Ascending aorta (tissue), 2 donors: ENCODE results near the gene TYW1. TPM values are rescaled to one million over a fixed set of nuclear protein-coding genes. Genes with fewer than 3 reads are reported as not detected.
"Not testable (repeated sequence)": the region's sequence is repeated elsewhere in the genome, so short reads cannot be mapped to it uniquely, and the experiment has no call there.

Experiments used
- DNase-seq, 2 donors: peaks; one replicate each; pipeline ENCODE4 v3.0.0-alpha.2; 2019; ENCODE audit warnings: low spot score in 2 of 2
- H3K27ac ChIP-seq, 2 donors: fragments of 200-600 bp; sonication (generic); one replicate each; pipeline ENCODE4 v1.5.1; 2016 to 2017; ENCODE audit warnings: mild to moderate bottlenecking in 1 of 2
- H3K27me3 ChIP-seq: fragments of 200-600 bp; sonication (generic); one replicate; pipeline ENCODE4 v1.5.1; 2017
- H3K36me3 ChIP-seq, 2 donors: fragments of 200-600 bp; sonication (generic); one replicate each; pipeline ENCODE4 v1.5.1; 2016
- H3K4me1 ChIP-seq, 2 donors: fragments of 200-600 bp; sonication (generic); one replicate each; pipeline ENCODE4 v1.5.1; 2016 to 2017; ENCODE audit warnings: mild to moderate bottlenecking in 1 of 2
- H3K4me3 ChIP-seq, 2 donors: fragments of 200-600 bp; sonication (generic); one replicate each; pipeline ENCODE4 v1.5.1; 2016 to 2017; ENCODE audit warnings: mild to moderate bottlenecking in 1 of 2
- H3K9me3 ChIP-seq, 2 donors: fragments of 200-600 bp; sonication (generic); one replicate each; pipeline ENCODE4 v1.5.1; 2016
- intact Hi-C: fragments of 100-400 bp; cut with DNase I; formaldehyde crosslinking; loops from one replicate; pipeline ENCODE4 v1.15.1; 2023
- total RNA-seq: library from RNA; depleted of rRNA; stranded (reverse); fragments of >200 nt; gene quantifications from one replicate; pipeline ENCODE4 v1.1.0, GENCODE V29; 2016
- TF ChIP-seq, protein P1 (sequence below), 3 experiments: fragments of 200-600 bp in 2 of 3; fragments of 450-650 bp in 1 of 3; sonication (generic) in 2 of 3; IDR thresholded peaks; one replicate each; pipeline ENCODE4 v1.5.1; 2016 to 2019; ENCODE audit warnings: antibody characterized with exemption in 3 of 3, mild to moderate bottlenecking in 1 of 3, moderate library complexity in 1 of 3

The TYW1 gene
- total RNA-seq, 1 donor from 2014 or later: 2.1 TPM

DNA sequence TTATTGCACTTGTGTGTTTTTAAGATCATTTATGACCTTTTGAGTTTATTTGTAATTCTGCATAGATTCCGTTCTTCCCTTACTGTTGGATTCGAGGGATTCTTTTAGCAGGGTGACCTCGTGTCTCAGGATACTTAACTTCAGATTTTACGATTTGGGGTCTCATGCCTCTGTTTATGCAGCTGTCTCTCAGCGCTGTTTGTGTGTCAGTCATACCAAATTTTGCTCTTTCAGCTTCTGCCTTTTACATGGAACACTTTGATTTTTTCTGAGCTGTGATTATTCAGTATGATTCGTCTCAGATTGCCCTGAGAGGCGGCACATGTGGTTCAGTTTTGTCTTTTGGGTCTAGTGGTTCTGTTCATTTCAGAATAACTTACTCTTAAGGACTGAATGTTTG, 236.9 kb downstream of the TYW1 start:
- H3K4me3 ChIP-seq, H3K27me3 ChIP-seq, H3K9me3 ChIP-seq, intact Hi-C loops, DNase-seq, H3K4me1 ChIP-seq, H3K36me3 ChIP-seq, H3K27ac ChIP-seq: not testable (repeated sequence)

DNA sequence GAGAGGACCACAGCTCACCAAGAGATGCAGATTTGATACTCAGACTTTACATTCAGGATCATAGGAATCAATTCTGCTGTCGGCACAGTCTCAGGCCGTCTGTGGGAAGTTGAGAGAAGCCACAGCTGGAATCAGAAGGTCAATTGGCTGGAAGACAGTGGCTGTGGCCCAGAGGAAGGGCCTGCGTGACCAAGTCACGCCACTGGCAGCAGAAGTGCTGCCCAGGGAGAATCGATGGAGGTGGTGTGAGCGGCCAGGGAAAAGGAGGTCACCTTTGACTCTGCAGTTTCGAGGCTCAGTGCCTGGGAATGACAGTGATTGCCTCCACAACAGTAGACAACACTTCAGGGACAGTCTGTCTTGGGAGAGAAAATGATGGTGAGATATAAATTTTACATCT, 239.6 kb downstream of the TYW1 start:
- H3K27ac ChIP-seq, intact Hi-C loops: not testable (repeated sequence)

DNA sequence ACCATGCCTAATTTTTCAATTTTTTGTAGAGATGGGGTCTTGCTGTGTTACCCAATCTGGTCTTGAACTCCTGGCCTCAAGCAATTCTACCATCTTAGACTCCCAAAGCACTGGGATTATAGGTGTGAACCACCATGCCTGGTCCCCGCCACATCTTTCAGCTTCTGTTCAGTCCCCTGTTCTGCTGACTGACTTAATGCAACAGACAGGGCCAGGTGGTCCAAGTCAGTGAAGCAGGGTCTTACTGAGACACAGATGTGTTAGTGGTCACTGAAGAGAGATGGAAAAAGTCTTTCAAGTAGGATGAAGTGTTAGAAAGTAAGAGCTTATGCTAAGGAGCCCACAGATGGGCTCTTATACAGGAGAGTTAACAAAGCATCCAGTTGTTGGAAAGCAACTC, 246.2 kb downstream of the TYW1 start:
- DNase-seq, intact Hi-C loops, H3K27ac ChIP-seq, H3K4me3 ChIP-seq, H3K9me3 ChIP-seq, H3K36me3 ChIP-seq, H3K4me1 ChIP-seq, H3K27me3 ChIP-seq: not testable (repeated sequence)

More for the DNA sequence above, 239.6 kb downstream of the TYW1 start:
- DNase-seq, H3K27me3 ChIP-seq, H3K4me1 ChIP-seq, H3K9me3 ChIP-seq, H3K36me3 ChIP-seq, H3K4me3 ChIP-seq: not testable (repeated sequence)

DNA sequence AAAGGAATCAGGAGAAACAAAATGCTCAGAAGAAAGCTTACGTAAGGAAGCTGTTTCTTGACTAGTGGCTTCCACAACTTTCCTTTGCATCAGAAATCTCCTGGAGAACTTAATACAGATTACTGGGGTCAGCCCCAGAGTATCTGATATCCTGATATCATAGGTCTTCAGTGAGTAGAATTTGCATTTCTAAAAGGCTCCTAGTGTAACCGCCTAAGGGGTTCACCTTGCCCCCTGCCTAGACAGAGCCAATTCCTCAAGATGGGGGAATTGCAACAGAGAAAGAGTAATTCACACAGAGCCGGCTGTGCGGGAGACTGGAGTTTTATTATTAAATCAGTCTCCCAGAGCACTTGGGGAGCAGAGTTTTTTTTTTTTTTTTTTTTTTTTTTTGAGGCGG, 251.7 kb downstream of the TYW1 start:
- H3K27me3 ChIP-seq, H3K4me3 ChIP-seq, H3K4me1 ChIP-seq, DNase-seq, intact Hi-C loops, H3K27ac ChIP-seq: not testable (repeated sequence)
- peaks cover 0 to 11% of the 10 kb centered on the region in 2 donors for H3K9me3 ChIP-seq
- peaks cover 0 to 14% of the 10 kb centered on the region in 2 donors for H3K36me3 ChIP-seq

DNA sequence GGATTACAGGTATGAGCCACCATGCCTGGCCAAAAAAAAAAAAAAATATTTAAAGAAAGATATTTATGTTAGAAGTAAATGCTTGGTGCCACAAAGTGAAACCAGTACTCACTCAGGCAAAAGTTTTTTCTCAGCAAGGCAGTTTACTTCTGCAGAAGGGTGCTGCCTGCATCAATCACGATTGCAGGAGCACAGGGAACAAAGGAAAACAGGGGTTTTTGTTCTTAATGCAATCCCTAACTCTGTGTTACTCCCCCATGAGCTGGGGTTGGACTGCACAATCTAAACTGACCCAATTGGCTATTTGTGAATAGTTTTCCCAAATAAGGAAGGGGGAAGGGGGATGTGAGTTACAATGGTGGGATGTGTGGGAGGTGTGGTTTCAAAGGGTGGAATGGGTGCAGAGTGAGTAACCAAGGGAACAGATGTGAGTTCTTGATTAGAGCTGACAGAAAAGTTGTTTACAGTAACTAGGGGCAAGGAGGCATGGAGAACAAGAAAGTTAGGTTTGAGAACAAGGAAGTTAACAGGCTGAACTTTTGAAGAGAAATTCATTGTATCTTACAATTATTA, 255.4 kb downstream of the TYW1 start:
- TF ChIP-seq, protein P1, sequence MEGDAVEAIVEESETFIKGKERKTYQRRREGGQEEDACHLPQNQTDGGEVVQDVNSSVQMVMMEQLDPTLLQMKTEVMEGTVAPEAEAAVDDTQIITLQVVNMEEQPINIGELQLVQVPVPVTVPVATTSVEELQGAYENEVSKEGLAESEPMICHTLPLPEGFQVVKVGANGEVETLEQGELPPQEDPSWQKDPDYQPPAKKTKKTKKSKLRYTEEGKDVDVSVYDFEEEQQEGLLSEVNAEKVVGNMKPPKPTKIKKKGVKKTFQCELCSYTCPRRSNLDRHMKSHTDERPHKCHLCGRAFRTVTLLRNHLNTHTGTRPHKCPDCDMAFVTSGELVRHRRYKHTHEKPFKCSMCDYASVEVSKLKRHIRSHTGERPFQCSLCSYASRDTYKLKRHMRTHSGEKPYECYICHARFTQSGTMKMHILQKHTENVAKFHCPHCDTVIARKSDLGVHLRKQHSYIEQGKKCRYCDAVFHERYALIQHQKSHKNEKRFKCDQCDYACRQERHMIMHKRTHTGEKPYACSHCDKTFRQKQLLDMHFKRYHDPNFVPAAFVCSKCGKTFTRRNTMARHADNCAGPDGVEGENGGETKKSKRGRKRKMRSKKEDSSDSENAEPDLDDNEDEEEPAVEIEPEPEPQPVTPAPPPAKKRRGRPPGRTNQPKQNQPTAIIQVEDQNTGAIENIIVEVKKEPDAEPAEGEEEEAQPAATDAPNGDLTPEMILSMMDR (IDR thresholded peaks at IDR 0.05): no peak
- intact Hi-C loops: no loop called here
- H3K4me1 ChIP-seq: no peaks in the 10 kb centered on the region

DNA sequence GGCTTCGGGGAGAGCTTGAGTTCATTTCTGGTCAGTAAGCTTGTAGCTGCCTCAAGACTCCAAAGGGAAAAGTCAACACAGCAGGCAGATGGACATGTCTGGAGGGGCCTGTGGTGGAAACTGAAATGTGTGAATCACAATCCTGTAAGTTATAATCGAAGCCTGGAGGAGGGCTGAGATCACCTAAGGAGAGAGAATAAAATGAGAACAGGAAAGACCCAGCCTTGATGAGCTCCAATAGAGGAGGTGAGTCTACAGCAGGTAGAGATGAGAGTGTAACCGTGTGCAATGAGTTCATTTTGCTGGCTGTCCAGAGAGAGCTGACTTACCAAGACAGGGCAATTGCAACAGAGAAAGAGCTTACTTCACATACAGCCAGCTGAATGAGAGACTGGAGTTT, 258.4 kb downstream of the TYW1 start:
- intact Hi-C loops, H3K4me1 ChIP-seq, H3K27ac ChIP-seq, H3K27me3 ChIP-seq, H3K4me3 ChIP-seq, DNase-seq: not testable (repeated sequence)
- H3K36me3 ChIP-seq: peaks cover 0 to 14% of the 10 kb centered on the region in 2 donors
- H3K9me3 ChIP-seq: peaks cover 0 to 11% of the 10 kb centered on the region in 2 donors

More for the DNA sequence above, 255.4 kb downstream of the TYW1 start:
- Histone ChIP-seq H3K36me3 (peaks cover 0 to 14% of the 10 kb centered on the region in 2 donors), H3K27ac (no peak overlapping the region), H3K4me3 (no peak overlapping the region), H3K9me3 (peaks cover 0 to 11% of the 10 kb centered on the region in 2 donors), H3K27me3 (no peaks in the 10 kb centered on the region)
- no peak for DNase-seq

DNA sequence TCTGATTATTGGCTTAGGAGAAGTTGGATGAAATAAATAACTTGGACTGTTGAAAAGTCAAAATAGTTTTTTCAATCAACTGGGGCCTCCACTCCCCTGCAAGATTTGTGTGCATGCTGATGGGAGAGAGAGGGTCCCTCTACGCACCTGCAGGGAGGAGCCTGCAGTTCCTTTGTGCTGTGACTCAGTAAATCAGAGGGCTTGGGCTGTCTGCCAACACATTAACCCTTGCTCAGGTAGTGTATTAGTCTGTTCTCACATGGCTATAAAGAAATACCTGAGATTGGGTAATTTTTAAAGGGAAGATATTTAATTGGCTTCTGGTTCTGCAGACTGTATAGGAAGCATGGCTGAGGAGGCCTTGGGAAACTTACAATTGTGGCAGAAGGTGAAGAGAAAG, 261.1 kb downstream of the TYW1 start:
- H3K36me3 ChIP-seq, H3K27ac ChIP-seq, H3K9me3 ChIP-seq, DNase-seq, H3K27me3 ChIP-seq, intact Hi-C loops, H3K4me3 ChIP-seq, H3K4me1 ChIP-seq: not testable (repeated sequence)

DNA sequence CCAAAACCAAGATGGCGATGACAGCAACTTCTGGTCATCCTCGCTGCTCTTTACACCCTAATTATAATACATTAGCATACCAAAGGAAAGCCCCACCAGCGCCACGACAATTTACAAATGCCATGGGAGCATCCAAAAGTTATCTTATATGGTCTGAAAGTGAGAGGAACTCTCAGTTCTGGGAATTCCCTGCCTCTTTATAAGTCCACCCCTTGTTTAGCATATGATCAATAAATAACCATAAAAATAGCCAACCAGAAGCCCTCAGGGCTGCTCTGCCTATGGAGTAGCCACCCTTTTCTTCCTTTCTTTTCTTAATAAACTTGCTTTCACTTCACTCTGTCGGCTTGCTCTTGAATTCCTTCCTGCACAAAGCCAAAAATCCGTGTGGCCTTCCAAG, 262.7 kb downstream of the TYW1 start:
- H3K27ac ChIP-seq, intact Hi-C loops, H3K27me3 ChIP-seq, H3K36me3 ChIP-seq, H3K4me3 ChIP-seq, H3K9me3 ChIP-seq, DNase-seq, H3K4me1 ChIP-seq: not testable (repeated sequence)

DNA sequence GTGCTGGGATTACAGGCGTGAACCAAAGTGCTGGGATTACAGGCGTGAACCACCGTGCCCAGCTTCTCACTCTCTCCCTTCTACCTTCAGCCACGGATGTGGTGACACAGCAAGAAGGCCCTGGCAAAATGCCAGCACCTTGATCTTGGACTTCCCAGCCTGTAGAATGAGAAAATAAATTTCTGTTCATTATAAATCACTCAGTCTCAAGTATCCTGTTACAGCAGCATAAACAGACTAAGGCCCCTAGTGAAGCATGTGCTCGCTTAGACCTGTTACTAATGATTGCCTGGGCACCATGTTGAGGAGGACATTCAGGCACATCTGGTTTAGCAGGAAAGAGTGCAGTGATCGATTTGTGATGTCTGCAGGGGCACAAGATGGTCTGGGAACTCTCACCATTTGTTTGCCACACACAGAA, 263.5 kb downstream of the TYW1 start:
- H3K36me3 ChIP-seq, H3K9me3 ChIP-seq, H3K27ac ChIP-seq, DNase-seq, H3K27me3 ChIP-seq, H3K4me1 ChIP-seq, H3K4me3 ChIP-seq, intact Hi-C loops: not testable (repeated sequence)

DNA sequence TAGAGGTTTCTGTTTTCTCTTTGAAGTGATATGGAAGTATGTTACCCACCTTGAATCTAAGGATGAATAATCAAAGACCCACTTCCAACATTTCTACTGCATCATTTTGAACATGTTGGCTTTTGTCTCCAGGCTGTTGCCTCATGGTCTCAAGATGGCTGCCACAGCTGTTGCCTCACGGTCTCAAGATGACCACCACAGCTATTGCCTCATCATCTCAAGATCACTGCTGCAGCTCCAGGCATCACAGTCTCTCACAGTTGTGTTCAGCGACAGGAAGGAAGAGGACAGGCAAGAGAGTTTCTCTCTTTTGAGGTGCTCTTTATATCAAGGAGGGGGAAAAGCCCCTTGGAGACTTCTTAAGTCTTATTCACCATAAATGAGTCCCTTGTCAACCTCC, 267.4 kb downstream of the TYW1 start:
- H3K4me3 ChIP-seq, H3K27me3 ChIP-seq, H3K4me1 ChIP-seq, H3K27ac ChIP-seq, H3K9me3 ChIP-seq, H3K36me3 ChIP-seq, DNase-seq, intact Hi-C loops: not testable (repeated sequence)

DNA sequence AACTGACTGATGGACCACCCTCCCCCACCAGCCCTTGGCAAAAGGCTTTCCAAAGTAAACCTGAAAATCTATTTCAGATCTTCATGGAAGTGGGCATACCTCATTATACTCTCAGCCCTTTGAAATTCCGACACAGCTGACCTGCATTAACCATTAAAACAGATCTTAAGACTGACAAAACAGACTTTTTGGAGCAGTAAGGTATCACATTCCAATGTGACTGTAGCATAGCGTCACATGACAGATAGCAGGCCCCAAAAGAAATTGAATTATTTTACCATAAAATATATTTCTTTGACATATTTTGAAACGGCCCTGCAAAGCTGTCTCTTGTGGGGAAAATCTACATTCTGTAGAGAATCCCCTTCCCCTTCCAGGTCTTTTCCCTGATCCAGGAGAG, 269.4 kb downstream of the TYW1 start:
- H3K27me3 ChIP-seq, H3K27ac ChIP-seq, H3K9me3 ChIP-seq, H3K4me1 ChIP-seq, H3K36me3 ChIP-seq, DNase-seq, H3K4me3 ChIP-seq, intact Hi-C loops: not testable (repeated sequence)
